SK-N-SH (cell line): Measurements from ENCODE around the gene SLC13A3. TPM values are rescaled to one million over a fixed set of nuclear protein-coding genes. Genes with fewer than 3 reads are reported as not detected.

Experiments used
- CTCF ChIA-PET: fragments of 300-600, 350-600 bp; formaldehyde crosslinking; extraction: SDS; loops from one replicate; lab custom pipeline; 2021; lab: Yijun Ruan, JAX
- POLR2A ChIA-PET: fragments of 350-600 bp; sonication (Branson Sonifier 250); formaldehyde crosslinking; extraction: SDS; loops from one replicate; lab custom pipeline; 2020; ENCODE audit warnings: antibody characterized with exemption, inconsistent platforms; lab: Yijun Ruan, JAX
- DNase-seq: peaks from one replicate; pipeline ENCODE4 v3.0.0; 2012
- H2AFZ ChIP-seq: fragments of 200-600 bp; sonication (generic); 2 replicates; pipeline ENCODE4 v1.8.1; 2016; ENCODE audit warnings: antibody characterized with exemption, mild to moderate bottlenecking, low read depth
- H3F3A ChIP-seq: fragments of 200-600 bp; sonication (generic); replicated peaks from 2 replicates; pipeline ENCODE3; 2016; ENCODE audit warnings: antibody characterized with exemption, mild to moderate bottlenecking; ENCODE audit not compliant: insufficient read depth
- H3K27ac ChIP-seq, 2 experiments: fragments of 200-500 bp in 1 of 2; fragments of 200-600 bp in 1 of 2; sonication (Bioruptor generic) in 1 of 2; sonication (generic), shearing (Covaris generic) in 1 of 2; 2 replicates each; pipeline versions ENCODE4 v1.5.1 to v1.6.1; 2014 to 2016; ENCODE audit warnings: low read depth in 2 of 2, inconsistent platforms in 1 of 2, low read length in 1 of 2, mild to moderate bottlenecking in 1 of 2, mixed read lengths in 1 of 2
- H3K27me3 ChIP-seq: fragments of 200-600 bp; sonication (generic), shearing (Covaris generic); 2 replicates; pipeline ENCODE4 v1.6.1; 2016; ENCODE audit warnings: mixed run types; ENCODE audit not compliant: insufficient read depth
- H3K36me3 ChIP-seq, 2 experiments: fragments of 200-500 bp in 1 of 2; fragments of 200-600 bp in 1 of 2; sonication (Bioruptor generic) in 1 of 2; sonication (generic) in 1 of 2; replicated peaks in 1 of 2; 2 replicates each; pipeline versions ENCODE3 to v1.5.1; 2014 to 2016; ENCODE audit warnings: low read length in 1 of 2, mild to moderate bottlenecking in 1 of 2; ENCODE audit not compliant: insufficient read depth in 2 of 2, control insufficient read depth in 1 of 2
- H3K4me1 ChIP-seq, 2 experiments: fragments of 200-500 bp in 1 of 2; fragments of 200-600 bp in 1 of 2; sonication (Bioruptor generic) in 1 of 2; sonication (generic), shearing (Covaris generic) in 1 of 2; 2 replicates each; pipeline versions ENCODE4 v1.5.1 to v1.6.1; 2014 to 2016; ENCODE audit warnings: low read depth in 1 of 2, low read length in 1 of 2, mixed run types in 1 of 2; ENCODE audit not compliant: insufficient read depth in 2 of 2, control insufficient read depth in 1 of 2
- H3K4me2 ChIP-seq: fragments of 200-600 bp; sonication (generic), shearing (Covaris generic); 2 replicates; pipeline ENCODE4 v1.6.1; 2017; ENCODE audit warnings: mixed run types
- H3K4me3 ChIP-seq, 2 experiments: fragments of 200-500 bp in 1 of 2; fragments of 200-600 bp in 1 of 2; sonication (Bioruptor generic) in 1 of 2; sonication (generic), shearing (Covaris generic) in 1 of 2; 2 replicates each; pipeline versions ENCODE4 v1.5.1 to v1.8.1; 2014 to 2016; ENCODE audit warnings: low read depth in 2 of 2, inconsistent platforms in 1 of 2, low read length in 1 of 2, mild to moderate bottlenecking in 1 of 2, mixed read lengths in 1 of 2, moderate library complexity in 1 of 2
- H3K79me2 ChIP-seq: fragments of 200-600 bp; sonication (generic); 2 replicates; pipeline ENCODE4 v1.8.1; 2017; ENCODE audit warnings: mild to moderate bottlenecking; ENCODE audit not compliant: insufficient read depth
- H3K9ac ChIP-seq: fragments of 200-600 bp; sonication (generic); 2 replicates; pipeline ENCODE4 v1.6.1; 2017; ENCODE audit warnings: mixed run types
- H3K9me2 ChIP-seq: fragments of 200-600 bp; sonication (generic); 2 replicates; pipeline ENCODE4 v1.6.1; 2017; ENCODE audit warnings: mixed run types
- H3K9me3 ChIP-seq: fragments of 200-600 bp; sonication (generic); 2 replicates; pipeline ENCODE4 v1.6.1; 2017; ENCODE audit warnings: mixed run types, mild to moderate bottlenecking, moderate library complexity
- H4K20me1 ChIP-seq: fragments of 200-600 bp; sonication (generic); 2 replicates; pipeline ENCODE4 v1.6.1; 2017; ENCODE audit warnings: mild to moderate bottlenecking, mixed run types; ENCODE audit not compliant: insufficient read depth
- CHD2 ChIP-seq: fragments of 150-350 bp; IDR thresholded peaks from 2 replicates; pipeline ENCODE4 v1.6.1; 2018; ENCODE audit warnings: low read length; ENCODE audit not compliant: partially characterized antibody
- ELF1 ChIP-seq: IDR thresholded peaks from 2 replicates; pipeline ENCODE4 v1.4.0; 2012
- EP300 ChIP-seq, 2 experiments: IDR thresholded peaks; 2 replicates each; pipeline versions ENCODE4 v1.4.0 to v1.6.1; 2012; ENCODE audit warnings: borderline replicate concordance in 1 of 2, low read depth in 1 of 2, low read length in 1 of 2
- FOSL2 ChIP-seq: IDR thresholded peaks from 2 replicates; pipeline ENCODE4 v1.4.0; 2012; ENCODE audit warnings: low read depth, mild to moderate bottlenecking, moderate library complexity, borderline replicate concordance
- GABPA ChIP-seq: IDR thresholded peaks from 2 replicates; pipeline ENCODE4 v1.4.0; 2012; ENCODE audit warnings: low read depth, mild to moderate bottlenecking
- GATA2 ChIP-seq: sonication (generic); formaldehyde crosslinking; IDR thresholded peaks from 2 replicates; pipeline ENCODE4 v1.5.0; 2020; ENCODE audit warnings: mild to moderate bottlenecking, missing genetic modification reagents
- NFIC ChIP-seq: IDR thresholded peaks from 2 replicates; pipeline ENCODE4 v1.4.0; 2012; ENCODE audit warnings: borderline replicate concordance
- RAD21 ChIP-seq: IDR thresholded peaks from 2 replicates; pipeline ENCODE4 v1.6.1; 2012; ENCODE audit warnings: mild to moderate bottlenecking, low read length
- RCOR1 ChIP-seq: fragments of 150-350 bp; IDR thresholded peaks from 2 replicates; pipeline ENCODE4 v1.6.1; 2017; ENCODE audit warnings: antibody characterized with exemption, low read length
- RFX5 ChIP-seq: IDR thresholded peaks from 2 replicates; pipeline ENCODE4 v1.6.1; 2012; ENCODE audit warnings: mild to moderate bottlenecking, improper control_type of control experiment, low read length
- RXRA ChIP-seq: IDR thresholded peaks from 2 replicates; pipeline ENCODE4 v1.4.0; 2012; ENCODE audit warnings: low read depth, mild to moderate bottlenecking, borderline replicate concordance
- SIN3A ChIP-seq: IDR thresholded peaks from 2 replicates; pipeline ENCODE4 v1.6.1; 2012; ENCODE audit warnings: low read depth, mild to moderate bottlenecking, low read length, moderate library complexity, borderline replicate concordance
- SMC3 ChIP-seq: IDR thresholded peaks from 2 replicates; pipeline ENCODE4 v1.6.1; 2012; ENCODE audit warnings: low read depth, low read length, improper control_type of control experiment
- TCF12 ChIP-seq: IDR thresholded peaks from 2 replicates; pipeline ENCODE4 v1.4.0; 2012
- YY1 ChIP-seq: IDR thresholded peaks from 2 replicates; pipeline ENCODE4 v1.4.0; 2012; ENCODE audit warnings: low read depth, mild to moderate bottlenecking
- WGBS: methylation state at CpG from one replicate; pipeline ENCODE4 v1.1.6; 2017; ENCODE audit warnings: low lambda C conversion rate; 5-methylcytosine and 5-hydroxymethylcytosine counted together
- polyA plus RNA-seq, 3 experiments: library from polyadenylated mRNA; depleted of rRNA; stranded (reverse); fragments of >200 nt; gene quantifications; 2 replicates each; pipeline ENCODE4 v1.2.3, GENCODE V29; 2012
- TF ChIP-seq, protein P1 (sequence below): IDR thresholded peaks from 2 replicates; pipeline ENCODE4 v1.4.0; 2012; ENCODE audit warnings: low read depth, borderline replicate concordance
- TF ChIP-seq, protein P2 (sequence below): fragments of 150-350 bp; IDR thresholded peaks from 2 replicates; pipeline ENCODE4 v1.6.1; 2016; ENCODE audit warnings: mild to moderate bottlenecking, low read depth, low read length
- TF ChIP-seq, protein P3 (sequence below): IDR thresholded peaks from 2 replicates; pipeline ENCODE4 v1.4.0; 2012; ENCODE audit warnings: low read depth, borderline replicate concordance
- TF ChIP-seq, protein P4 (sequence below): IDR thresholded peaks from 2 replicates; pipeline ENCODE4 v1.6.1; 2012; ENCODE audit warnings: mild to moderate bottlenecking, low read depth, low read length, moderate library complexity

Gene SLC13A3
- polyA plus RNA-seq, 1 of the 3 experiments (the other 2 are of a cell fraction): 0.10 TPM

DNA sequence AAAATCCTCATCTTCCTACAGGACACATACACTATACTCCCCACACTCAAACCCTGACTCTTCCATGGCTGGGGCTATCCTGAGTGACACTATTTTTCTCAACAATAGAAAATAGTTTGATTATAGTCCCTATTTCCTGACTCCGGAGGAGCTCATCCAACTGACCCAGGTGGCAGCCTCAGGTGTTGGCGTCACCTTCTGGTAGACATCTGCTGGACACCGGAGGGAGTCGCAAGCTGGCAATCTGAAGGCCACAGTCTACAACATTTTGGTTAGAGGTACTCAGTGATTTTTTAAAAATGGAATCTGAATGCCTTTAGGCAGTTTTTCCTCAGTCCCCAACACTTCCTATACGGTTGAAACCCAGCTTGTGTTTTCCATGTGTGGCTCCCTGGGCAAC, 68.6 kb downstream of the SLC13A3 start:
- DNase-seq: no peak
- Histone ChIP-seq H3K4me2 (no peak overlapping the region), H3K79me2 (no peaks in the 10 kb centered on the region), H3K4me1 (no peaks in the 10 kb centered on the region), H4K20me1 (no peaks in the 10 kb centered on the region), H3K9me3 (no peaks in the 10 kb centered on the region), H3K9ac (no peak overlapping the region), H2AFZ (no peak overlapping the region), H3K9me2 (no peaks in the 10 kb centered on the region), H3K36me3 (no peaks in the 10 kb centered on the region), H3K4me3 (no peak overlapping the region), H3K27ac (no peak overlapping the region), H3F3A (no peaks in the 10 kb centered on the region), H3K27me3 (no peaks in the 10 kb centered on the region)
- TF ChIP-seq GATA2 (CRISPR knock-in tag) (no peak), TCF12 (no peak), RAD21 (no peak), ELF1 (no peak), SMC3 (no peak), RFX5 (no peak), RXRA (no peak), EP300 (IDR thresholded peaks at IDR 0.05; ENCODE audit: borderline replicate concordance in 1 of 2, low read depth in 1 of 2, low read length in 1 of 2) (no peak), YY1 (no peak), NFIC (no peak), GABPA (no peak), FOSL2 (no peak), RCOR1 (no peak), CHD2 (no peak), SIN3A (no peak)
- TF ChIP-seq, protein P1, sequence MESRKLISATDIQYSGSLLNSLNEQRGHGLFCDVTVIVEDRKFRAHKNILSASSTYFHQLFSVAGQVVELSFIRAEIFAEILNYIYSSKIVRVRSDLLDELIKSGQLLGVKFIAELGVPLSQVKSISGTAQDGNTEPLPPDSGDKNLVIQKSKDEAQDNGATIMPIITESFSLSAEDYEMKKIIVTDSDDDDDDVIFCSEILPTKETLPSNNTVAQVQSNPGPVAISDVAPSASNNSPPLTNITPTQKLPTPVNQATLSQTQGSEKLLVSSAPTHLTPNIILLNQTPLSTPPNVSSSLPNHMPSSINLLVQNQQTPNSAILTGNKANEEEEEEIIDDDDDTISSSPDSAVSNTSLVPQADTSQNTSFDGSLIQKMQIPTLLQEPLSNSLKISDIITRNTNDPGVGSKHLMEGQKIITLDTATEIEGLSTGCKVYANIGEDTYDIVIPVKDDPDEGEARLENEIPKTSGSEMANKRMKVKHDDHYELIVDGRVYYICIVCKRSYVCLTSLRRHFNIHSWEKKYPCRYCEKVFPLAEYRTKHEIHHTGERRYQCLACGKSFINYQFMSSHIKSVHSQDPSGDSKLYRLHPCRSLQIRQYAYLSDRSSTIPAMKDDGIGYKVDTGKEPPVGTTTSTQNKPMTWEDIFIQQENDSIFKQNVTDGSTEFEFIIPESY: no peak
- TF ChIP-seq, protein P2, sequence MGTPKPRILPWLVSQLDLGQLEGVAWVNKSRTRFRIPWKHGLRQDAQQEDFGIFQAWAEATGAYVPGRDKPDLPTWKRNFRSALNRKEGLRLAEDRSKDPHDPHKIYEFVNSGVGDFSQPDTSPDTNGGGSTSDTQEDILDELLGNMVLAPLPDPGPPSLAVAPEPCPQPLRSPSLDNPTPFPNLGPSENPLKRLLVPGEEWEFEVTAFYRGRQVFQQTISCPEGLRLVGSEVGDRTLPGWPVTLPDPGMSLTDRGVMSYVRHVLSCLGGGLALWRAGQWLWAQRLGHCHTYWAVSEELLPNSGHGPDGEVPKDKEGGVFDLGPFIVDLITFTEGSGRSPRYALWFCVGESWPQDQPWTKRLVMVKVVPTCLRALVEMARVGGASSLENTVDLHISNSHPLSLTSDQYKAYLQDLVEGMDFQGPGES: no peak
- TF ChIP-seq, protein P3, sequence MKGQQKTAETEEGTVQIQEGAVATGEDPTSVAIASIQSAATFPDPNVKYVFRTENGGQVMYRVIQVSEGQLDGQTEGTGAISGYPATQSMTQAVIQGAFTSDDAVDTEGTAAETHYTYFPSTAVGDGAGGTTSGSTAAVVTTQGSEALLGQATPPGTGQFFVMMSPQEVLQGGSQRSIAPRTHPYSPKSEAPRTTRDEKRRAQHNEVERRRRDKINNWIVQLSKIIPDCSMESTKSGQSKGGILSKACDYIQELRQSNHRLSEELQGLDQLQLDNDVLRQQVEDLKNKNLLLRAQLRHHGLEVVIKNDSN: no peak
- TF ChIP-seq, protein P4, sequence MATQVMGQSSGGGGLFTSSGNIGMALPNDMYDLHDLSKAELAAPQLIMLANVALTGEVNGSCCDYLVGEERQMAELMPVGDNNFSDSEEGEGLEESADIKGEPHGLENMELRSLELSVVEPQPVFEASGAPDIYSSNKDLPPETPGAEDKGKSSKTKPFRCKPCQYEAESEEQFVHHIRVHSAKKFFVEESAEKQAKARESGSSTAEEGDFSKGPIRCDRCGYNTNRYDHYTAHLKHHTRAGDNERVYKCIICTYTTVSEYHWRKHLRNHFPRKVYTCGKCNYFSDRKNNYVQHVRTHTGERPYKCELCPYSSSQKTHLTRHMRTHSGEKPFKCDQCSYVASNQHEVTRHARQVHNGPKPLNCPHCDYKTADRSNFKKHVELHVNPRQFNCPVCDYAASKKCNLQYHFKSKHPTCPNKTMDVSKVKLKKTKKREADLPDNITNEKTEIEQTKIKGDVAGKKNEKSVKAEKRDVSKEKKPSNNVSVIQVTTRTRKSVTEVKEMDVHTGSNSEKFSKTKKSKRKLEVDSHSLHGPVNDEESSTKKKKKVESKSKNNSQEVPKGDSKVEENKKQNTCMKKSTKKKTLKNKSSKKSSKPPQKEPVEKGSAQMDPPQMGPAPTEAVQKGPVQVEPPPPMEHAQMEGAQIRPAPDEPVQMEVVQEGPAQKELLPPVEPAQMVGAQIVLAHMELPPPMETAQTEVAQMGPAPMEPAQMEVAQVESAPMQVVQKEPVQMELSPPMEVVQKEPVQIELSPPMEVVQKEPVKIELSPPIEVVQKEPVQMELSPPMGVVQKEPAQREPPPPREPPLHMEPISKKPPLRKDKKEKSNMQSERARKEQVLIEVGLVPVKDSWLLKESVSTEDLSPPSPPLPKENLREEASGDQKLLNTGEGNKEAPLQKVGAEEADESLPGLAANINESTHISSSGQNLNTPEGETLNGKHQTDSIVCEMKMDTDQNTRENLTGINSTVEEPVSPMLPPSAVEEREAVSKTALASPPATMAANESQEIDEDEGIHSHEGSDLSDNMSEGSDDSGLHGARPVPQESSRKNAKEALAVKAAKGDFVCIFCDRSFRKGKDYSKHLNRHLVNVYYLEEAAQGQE: no peak
- ChIA-PET CTCF (interaction anchor here (0.7 to 1.4 kb wide), 4 partner anchors 10 to 98 kb away, joined by 3 to 7 read pairs (median 4); no protein-coding TSS in a partner anchor), POLR2A (no interaction called here)
- WGBS: 68% methylated on average over 5 of the region's 5 CpGs
